ENCODE data around the gene PELO. TPM values are rescaled to one million over a fixed set of nuclear protein-coding genes. Genes with fewer than 3 reads are reported as not detected.

Gene PELO
- total RNA-seq, 1 donor from 2014 or later = 22.4 TPM

DNA sequence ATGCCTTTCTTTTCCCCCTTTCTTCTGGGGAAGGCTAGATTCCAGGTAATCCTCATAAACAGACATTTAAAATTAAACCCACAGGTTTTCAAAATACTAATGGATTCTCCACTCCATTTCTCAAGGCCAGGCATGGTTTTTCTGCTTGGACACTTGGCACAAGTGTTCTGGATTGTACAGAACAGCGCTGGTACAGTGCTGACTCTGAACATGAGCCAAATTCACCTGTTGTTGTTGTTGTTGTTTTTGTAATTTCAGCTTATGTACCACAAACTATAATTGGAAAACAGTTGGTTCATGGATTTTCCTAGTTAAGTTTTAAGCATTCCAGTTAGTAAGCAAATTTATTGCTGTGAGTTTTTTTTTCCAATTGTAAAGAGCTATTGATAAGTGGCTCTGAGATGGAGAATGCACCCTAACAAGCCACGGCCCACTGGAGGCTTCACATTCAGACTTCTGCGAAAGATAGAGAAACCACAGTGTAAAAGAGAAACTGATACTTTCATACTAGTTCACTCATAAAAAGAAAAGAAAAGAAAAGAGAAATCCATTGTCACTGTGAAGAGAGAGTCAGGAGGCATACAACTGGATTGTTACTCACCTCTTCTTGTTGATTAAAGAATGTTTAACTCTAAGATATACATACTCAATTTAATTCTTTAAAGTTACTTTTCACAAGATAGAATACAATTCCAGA, 16.2 kb upstream of the PELO start:
- no peak for DNase-seq

DNA sequence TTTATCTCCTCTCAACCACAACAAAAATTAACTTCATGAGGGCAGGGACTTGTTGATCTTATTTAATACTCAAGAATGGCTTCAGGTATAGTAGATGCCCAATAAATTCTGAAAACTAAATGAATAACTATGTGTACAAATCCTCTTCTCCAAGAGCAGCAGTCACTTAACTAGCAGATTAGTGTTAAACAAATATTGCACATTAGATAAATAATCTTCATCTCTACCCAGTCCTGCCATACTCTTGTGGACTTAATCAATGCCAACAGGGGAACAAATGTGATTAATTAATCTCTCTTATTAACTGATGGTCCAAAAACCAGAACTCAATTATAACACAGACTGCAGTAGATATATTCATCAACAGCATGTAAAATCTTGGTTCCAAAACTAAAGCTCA, 15.0 kb upstream of the PELO start:
- DNase-seq = no peak

DNA sequence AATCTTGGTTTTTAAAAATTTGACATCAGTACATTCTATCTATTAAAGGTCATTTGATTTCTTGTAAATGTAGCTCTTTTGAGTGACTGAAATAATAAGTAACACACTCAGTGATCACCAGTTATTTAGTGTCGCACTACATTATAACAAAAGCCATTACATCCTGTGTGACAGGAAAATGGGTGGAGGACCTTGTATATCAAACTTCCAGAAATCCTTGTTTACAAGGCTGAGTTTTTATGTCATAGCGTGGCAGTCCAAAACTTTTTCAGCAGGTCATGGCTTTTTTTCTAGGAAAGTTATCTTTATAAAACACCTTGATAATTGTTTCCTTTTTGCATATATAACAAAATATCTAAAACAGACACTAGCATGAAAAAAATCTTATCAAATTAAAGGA, 14.4 kb upstream of the PELO start:
- DNase-seq = no peak

DNA sequence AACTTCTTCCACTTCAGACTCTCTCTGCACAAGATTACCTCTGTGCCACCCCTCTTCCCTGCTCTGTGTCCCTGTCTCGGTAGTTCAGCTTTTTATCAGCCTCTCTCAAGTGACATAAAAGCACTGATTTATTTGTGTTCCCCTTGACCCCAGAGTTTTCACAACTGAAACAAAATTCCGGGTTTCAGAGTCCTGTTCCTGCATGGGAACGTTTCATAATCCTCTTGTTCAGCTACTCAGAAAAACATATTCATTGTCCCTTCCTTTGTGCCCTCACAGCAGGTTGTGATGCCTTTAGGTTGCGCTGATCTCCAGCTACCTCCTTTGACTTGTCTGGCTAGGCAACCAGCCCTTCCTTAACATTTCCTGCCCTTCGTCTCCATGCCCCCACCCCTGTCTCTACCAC, 13.7 kb upstream of the PELO start:
- no peak for DNase-seq

DNA sequence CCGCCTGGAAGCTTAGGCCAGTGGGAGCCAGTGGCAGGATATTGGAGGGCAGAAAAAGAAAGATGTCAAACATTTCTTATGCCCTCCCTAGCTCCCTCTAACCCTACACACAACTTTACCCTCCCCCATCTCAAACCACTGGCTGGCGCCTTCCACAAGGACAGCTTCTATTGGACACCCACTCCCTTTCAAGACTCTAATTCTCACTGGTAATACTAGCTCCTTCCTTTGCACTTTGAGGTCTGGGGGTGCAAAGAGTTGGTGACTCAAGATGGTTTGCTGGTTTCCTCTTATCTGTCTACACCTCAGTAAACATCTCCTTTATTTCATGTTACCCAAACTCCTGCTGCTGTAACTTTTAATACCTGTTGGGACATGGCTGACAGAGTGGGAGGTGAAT, 11.6 kb upstream of the PELO start:
- DNase-seq = no peak

DNA sequence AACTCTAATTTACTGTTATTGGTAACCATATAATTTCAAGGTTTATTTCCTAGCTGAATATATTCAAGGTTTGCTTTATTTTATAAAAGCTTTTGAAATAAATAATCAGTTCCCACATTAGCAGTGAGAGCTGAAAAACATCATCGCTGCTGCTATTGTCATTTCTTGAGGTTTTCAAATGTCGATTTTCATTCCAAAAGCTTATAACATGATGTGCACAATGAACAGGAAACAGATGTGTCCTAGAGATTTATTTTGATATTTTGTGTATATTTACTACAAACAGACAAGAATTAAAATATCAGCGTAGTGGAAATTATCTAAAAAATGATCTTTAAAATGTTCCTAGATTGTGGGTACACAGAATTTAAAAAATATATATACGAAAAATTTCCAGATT, 10.5 kb upstream of the PELO start:
- no peak for DNase-seq

DNA sequence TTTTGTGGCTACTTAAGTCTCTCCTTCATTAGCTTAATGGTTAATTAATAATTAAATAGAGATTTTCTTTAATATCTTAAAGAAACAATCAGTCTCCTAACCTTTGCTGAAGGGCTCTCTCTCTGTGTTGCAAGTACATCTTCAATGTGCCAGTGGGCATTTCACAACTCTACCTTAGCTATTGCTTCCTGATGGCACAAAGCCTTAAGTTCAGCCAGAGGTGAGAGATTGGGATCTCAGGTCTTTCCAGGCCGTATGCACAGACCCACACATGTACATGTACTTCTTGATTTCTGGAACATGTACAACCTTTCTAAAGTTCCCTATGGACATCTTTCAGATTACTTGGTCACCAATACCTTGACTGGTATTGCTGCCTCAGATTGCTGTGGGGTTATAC, 8.9 kb upstream of the PELO start:
- no peak for DNase-seq

DNA sequence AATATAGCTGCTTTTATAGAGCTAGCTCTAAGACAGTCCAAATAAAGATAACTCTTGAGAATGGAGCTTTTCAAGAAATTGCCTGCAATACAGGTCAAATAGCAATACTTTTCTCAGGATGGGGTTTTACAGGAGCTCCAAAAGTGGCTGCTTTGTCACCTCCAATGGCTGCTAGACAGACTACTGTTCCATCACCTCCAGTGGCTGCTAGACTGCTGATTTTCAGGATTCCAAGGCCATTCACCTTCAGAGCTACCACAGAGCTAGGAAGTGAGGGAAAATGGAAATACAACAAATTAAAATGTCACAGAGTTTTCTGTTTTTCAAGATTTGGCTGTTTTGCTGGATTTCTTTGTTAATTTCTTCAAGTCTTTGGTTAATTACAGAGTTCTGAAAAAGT, 8.5 kb upstream of the PELO start:
- no peak for DNase-seq

DNA sequence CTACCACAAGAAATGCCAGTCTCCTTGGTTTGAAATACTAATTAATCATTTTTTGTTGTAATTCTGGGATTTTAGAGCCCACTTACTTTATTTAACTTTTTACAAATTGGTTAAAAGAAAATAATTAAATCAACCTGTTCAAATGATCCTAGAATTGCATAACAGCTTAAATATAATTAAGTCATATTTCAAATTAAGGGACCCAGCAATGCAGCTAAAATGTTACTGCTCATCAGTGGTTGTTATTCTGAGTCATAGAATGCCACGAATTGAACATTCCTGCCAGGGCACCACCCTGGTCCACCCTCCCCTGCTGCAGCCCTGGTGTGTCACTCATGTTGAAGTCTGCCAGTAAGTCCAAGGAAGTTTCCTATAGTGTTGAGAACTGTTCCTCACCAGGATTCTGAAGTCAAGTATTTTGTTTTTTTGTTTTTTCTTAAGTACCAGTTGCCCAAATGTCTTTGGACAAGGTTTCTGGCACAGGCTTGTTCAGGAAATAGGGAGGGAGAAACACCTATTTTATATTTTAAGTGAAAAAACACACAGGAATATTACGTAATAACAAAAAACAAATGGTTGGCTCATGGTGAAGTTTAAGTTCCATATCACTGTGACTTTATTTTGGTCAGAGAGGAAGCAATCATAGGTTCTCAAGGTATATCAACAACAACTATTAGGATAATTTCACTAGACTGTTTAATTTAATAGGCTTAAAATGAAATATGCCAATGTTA, 4.3 kb upstream of the PELO start:
- DNase-seq = no peak

DNA sequence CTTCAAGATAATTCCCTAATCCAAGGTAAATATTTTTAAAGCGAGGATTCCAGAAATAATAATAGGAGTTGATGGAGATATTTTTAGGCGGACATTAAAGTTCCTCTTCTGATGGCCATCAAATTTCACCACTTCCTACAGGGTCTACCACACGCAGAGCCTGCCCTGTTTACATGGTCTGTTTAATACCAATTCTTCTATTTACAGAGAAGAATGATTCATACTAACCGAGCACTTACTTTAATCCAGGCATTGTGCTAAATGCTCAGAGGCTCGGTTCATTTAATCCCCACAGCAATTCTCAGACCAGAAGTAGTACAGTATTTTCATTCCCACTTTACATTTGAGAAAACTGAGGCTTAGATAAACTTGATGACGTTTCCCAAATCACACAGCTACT, 3.0 kb upstream of the PELO start:
- no peak for DNase-seq

DNA sequence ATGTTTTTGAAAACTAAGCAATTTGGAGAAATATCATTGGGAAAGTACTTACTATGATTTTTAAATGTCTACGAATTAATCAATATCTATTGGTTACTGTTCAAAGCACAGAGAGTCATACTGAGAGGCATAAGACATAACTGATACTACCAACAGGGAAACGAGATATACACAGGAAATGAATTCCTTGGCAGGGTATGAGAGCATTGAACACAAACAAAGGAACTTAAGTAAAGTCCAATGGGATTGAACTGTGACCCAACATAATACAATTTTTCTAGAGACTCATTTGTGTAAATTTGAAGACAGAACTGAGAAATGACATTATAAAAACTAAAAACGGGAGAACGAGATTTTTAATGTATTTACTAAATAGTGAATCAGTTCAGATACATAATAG, 1.3 kb upstream of the PELO start:
- no peak for DNase-seq

DNA sequence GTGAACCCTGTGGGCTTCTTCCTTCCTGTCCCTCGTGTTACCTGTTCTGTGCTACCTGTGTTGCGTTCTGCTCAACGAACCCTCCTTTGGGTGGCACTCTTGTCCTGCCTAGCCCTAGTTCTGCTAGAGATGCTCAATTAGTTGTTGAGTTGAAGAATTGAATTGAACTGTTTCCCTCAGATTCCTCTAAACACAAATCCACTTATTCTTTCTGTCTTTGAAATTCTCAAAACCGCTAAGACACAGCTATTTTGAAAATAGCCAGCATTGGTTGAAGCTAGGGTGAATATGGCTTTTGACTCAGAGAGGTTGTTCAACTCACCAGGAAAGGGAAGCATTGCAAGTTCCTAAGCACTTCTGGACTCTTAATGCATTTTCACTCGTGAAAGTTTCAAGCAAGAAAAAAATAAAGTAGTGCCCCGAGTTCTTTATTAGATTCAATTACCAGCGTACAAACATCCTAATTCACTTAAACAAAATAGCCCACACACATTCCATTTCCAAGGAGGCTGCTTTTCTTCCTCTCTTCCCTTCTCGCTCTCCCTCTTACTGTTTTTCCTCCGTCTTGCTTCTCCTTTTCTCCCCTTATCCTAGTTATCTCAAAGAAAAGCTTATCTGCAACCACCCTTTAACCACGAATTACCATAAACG, 642 bp upstream of the PELO start:
- no peak for DNase-seq

DNA sequence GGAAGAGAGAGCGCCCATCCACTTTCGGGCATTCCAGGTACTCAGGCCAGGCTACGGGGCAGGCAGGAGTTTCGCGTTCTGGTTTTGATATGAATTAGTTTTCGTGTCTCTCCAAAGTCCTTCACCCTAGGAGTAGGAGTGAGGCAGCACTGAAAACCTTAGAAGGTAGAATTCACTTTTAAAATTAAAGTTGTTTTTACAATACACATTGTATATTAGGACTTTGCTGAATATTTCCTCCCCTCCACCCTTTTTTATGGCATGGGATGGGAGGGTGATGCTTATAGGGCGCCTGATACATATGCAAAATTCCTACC, 747 bp downstream of the PELO start:
- no peak for DNase-seq

DNA sequence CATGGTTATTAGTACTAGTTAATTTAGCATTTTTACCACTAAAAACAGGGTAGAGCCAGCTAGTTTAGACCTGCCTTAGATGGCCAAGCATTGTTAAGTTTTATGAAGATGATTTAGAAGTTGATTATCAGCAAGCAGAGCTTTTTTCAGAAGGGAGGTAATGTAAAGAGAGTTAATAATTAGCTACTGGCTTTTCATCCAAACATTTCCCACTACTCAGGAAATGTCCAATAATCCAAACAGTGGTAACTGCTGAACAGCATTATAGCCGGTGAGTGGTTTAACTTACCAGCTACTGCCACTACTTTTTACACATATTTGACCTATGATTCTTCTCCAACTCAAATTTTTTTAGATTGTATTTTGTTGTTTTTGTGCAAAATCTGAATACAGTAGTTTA, 1.7 kb downstream of the PELO start:
- DNase-seq = no peak

DNA sequence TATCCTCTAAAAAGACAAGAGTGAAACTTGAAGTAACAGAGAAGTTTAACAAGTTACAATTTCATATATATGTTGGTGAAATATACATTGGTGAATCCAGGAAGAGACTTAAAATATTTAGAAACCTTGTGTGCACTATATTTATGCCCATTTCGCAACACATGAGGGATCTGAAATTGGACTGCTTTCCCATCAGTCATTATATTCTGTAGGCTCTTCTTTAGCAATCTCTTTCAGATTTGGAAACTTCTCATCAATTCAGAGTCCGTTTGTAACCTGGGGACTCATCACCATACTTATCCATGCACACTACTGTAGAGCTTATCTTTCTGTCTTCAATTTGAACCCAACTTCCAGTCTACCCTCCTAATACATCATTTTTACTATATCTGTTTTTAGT, 2.1 kb downstream of the PELO start:
- DNase-seq = no peak

DNA sequence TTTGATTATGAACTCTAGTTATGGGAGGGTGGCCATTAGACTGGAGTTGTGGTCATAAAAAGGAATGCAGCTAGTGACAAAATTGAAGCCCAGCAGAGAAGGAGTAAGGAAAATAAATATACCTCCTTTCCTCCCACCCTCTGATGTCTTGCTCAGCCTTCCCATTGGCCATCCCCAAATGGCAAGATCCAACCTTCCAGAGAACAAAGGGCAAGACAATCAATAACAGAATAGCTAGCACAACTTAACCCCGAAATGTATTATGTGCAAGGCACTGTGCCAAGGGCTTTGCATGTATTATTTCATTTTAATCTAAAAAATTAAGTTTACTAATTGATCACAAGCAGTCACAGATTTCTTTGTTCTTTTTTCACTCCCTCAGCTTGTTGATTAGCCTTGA, 3.6 kb downstream of the PELO start:
- no peak for DNase-seq

DNA sequence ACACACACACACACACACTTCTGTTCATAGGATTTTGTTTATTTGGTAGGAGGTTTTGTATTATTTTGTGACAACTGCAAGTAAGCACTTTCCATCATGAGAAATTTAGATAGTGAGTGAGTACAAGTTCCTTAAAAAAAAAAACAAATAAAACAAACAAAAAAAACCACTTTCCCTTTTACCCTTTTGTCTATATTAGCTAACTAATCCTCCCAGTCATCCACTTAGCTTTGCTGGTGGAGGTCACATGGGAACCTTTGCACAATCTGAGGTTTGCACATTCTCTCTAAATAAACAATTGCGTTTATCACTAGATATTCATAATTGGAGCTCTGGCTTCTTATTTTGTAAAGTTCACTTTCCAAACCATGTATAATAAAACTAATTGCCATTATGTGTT, 6.8 kb downstream of the PELO start:
- DNase-seq = no peak

DNA sequence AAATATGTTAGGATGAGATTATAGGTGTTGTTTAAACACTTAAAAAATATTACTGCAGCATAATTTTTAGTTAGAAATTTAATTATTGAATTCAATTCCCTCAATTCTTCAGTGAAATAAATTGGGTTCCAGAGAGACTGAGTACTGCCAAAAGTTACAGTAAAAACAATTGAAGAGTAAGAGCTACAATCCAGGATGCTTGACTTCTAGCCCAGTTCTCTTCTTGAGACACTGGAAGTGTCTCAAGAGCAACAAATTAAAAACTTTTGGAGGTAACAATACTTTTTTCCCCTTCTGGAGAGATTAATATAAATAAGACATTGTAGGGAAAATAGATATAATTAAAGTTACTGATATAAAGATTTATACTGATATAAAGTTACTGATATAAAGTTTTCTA, 8.3 kb downstream of the PELO start:
- DNase-seq = no peak

DNA sequence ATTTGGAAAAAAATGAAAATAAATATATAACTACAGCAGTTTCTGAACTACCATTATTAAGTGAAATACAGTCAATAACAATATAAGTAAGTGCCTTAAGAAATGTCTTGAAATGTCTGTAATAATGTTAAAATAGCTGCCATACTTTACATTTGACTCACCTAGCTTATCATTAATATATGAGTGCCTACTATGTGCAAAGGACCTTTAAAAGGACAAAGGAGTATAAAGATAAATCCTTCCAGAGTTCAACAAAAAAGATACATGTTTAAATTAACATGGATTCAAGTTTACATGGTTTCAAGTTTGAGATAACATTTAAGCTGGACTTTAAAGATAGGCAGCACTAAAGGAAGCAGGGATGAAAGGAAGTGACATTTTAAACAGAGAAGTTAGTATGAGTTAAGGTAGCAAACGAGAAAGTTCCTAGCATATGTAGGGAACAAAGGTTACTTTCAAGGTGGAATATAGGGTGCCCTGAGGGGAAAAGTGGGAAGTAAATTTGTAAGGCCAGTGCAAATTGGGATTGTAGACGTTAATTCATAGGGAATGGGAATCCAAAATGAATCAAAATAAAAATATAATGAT, 8.9 kb downstream of the PELO start:
- no peak for DNase-seq

DNA sequence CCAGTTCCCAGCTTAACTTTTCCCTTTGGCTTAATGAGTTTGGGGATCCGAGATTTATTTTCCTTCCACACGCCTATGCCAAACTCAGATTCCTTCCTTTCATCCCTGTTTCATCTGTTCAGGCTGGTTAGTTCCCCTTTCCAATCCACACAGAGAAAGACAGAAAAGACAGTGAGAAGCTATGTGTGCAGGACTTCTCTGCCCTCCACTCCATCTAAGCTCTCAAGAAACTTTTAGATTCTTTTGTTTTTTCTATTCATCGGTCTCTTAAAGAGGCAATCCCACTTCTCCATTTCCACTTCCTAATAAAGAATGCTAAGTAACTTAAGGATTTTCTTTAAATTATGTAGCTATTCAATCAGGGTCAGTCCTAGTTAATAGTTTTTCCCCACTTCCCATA, 11.2 kb downstream of the PELO start:
- no peak for DNase-seq

DNA sequence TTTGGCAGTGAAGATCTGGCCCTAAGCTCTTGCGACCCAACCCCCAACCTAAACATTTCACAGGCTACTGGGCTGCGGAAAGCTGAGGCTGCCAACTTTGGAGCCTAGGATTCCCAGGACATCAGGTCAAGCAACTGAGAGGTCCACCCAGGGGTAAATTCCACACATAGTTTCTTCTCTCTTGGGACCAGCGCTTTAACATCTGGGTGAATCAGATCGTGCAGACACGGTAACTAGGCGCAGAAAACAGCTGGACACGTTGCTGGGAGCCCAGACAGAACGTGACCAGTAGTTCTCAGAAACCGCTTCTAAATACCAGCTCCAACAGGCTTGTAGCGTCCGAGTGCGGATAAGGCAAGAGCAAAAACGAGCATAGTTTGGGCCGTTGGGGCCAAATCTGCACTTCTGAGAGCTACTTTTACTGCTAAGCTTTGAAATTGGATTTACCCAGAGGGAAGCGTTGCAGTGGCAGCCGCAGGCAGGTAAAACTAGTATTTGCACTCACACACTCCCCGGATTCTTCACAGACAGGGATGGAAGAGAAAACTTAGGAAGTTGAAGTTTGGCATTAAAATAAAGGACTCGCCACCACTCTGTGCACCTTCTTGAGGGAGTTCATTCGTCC, 11.8 kb downstream of the PELO start:
- peak; percentile 59 for DNase-seq

DNA sequence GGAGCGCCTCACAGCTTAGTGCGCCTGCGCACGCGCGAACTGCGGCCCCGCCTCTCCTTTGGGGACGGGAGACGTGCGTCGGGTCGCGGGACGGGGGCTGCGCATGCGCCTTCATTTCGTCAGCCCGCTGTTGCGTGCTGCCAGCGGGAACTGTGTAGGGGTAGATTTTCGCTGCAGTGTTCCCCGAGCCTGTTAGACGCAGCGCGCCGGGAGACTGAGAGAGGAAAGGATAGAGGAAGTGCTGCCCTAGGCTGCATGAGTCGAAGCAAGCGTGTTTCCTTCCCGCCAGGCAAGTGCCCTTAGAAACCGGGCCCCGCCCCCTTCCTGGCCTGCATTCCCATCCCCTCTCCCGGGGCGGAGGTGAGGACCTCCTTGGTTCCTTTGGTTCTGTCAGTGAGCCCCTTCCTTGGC, 12.3 kb downstream of the PELO start:
- DNase-seq = peak; percentile 94

All from skin of body (tissue), 2 donors.